Measurements from ENCODE around the gene NANOS3. TPM values are rescaled to one million over a fixed set of nuclear protein-coding genes. Genes with fewer than 3 reads are reported as not detected.
A peak's percentile ranks its signal among the peaks of the same experiment; 100 is the strongest.

Gene NANOS3
- total and polyA plus RNA-seq, 9 of the 15 experiments (the other 6 are each of a cell fraction or from before 2014, with no cell fraction given) = not detected

DNA sequence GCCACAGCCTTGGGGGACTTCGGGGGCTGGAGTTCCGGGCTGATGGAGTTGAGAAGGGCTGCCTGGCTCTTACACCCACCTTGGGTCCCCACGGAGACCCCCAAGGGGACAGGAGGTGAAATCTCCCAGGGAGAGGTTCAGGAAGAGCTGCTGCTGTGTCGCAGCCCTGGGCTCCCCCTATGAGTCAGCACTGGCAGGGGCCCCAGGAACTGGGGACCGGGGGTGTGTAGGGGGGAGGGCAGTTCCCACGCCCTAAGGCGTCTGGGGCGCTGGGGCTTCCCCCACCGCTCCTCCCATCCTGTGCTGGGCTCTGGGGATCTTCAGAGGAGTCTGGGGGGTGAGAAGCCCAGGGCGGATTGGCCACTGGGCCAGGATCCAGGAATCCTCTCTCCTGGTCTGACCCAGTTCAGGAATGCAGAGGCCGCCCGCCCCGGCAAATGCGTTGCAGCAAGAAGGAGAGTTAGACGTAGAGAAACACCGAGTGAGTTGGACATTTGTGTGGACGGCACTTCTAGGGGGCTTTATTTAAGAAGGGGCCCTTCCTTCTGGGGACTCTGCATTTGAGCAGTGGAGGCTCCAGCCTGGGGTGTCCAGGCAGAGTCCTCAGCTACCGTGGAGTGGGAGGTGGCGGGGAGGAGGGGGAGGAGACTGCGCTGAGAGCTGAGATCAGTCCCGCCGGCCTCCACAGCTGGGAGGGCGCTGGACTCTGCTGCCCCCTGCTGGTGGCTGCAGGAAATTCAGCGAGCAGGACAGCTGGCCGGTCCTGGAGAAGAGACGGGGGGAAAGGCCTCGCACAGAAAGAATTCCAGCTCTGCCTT lies 15.0 kb upstream of the NANOS3 start:
- intact Hi-C loops (cut with micrococcal nuclease) = loop anchor here (1.0 to 5.0 kb wide), 3 partner anchors 35 to 265 kb away; no protein-coding TSS in a partner anchor
- DNase-seq (ENCODE audit: extremely low read depth in 1 of 4, low spot score in 3 of 4) (peak; percentile 90 to 94 (median 92)), ATAC-seq (peak; percentile 96), FAIRE-seq (peak; percentile 96)
- H3K9me1 ChIP-seq (ENCODE audit: control insufficient read depth, insufficient read depth, low read length) = no peaks in the 10 kb centered on the region
- peak overlapping the region; percentile 70 to 90 for H3K9ac ChIP-seq (ENCODE audit: insufficient read depth in 1 of 2, low read depth in 2 of 2, low read length in 2 of 2)
- no peaks in the 10 kb centered on the region for H3K9me3 ChIP-seq (replicated peaks; ENCODE audit: control insufficient read depth, insufficient read depth, low read depth, low read length)
- H3K4me2 ChIP-seq (ENCODE audit: insufficient read depth, low read length) = peak overlapping the region; percentile 73
- H4K20me1 ChIP-seq (replicated peaks; ENCODE audit: control insufficient read depth, insufficient read depth, low read length) = peaks cover 5% of the 10 kb centered on the region; the same call in 1 of the 2 replicates
- in situ Hi-C loops (cut with MboI) = loop anchor here (5.0 kb wide), 2 partner anchors 75 to 255 kb away; no protein-coding TSS in a partner anchor
- peaks cover 6 to 26% of the 10 kb centered on the region in 2 experiments; a peak in 3 of 5 replicates for H3K4me1 ChIP-seq (replicated peaks in 1 of 2; ENCODE audit: control insufficient read depth in 2 of 2, insufficient read depth in 2 of 2, low read length in 2 of 2)
- H3K27ac ChIP-seq (ENCODE audit: extremely low read depth, low read depth, low read length) = peak overlapping the region; percentile 63
- no peaks in the 10 kb centered on the region for H3K79me2 ChIP-seq (ENCODE audit: control insufficient read depth, insufficient read depth, low read length)
- BruUV-seq (replicated peaks) = no TSS peak
- H3K36me3 ChIP-seq (ENCODE audit: control insufficient read depth, insufficient read depth, low read length) = no peaks in the 10 kb centered on the region
- CTCF ChIA-PET (ENCODE audit: low intra/inter-chr PET ratio) = interaction anchor here (0.7 to 1.9 kb wide), 4 partner anchors 75 to 1588 kb away, joined by 3 to 25 read pairs (median 7); partner anchors contain the start of gene WIZ
- WGBS (ENCODE audit: insufficient coverage, low coverage, missing lambda C conversion rate) = 3% methylated on average over 16 of the region's 27 CpGs
- peaks cover 11 to 19% of the 10 kb centered on the region in 2 experiments; a peak in 4 of 5 replicates for H3K27me3 ChIP-seq (ENCODE audit: control insufficient read depth in 2 of 2, insufficient read depth in 2 of 2, low read length in 2 of 2)
- POLR2A ChIA-PET = interaction anchor here (0.6 to 1.2 kb wide), 9 partner anchors 15 to 275 kb away, joined by 3 to 7 read pairs (median 3); partner anchors contain the start of genes ASF1B and ZSWIM4
- H3K4me3 ChIP-seq = peak overlapping the region; percentile 33
- peak overlapping the region; percentile 83 for H2AFZ ChIP-seq (ENCODE audit: low read depth, low read length)
- TF ChIP-seq POLR2G (IDR thresholded peaks at IDR 0.05; ENCODE audit: low read depth, low read length) (peak; percentile 65), U2AF2 (optimal IDR thresholded peaks at IDR 0.05; ENCODE audit: low read depth, low read length) (no peak), LEF1 (IDR thresholded peaks at IDR 0.05) (peak; percentile 69; the same call in 1 of the 2 replicates), JUN (IDR thresholded peaks at IDR 0.05; ENCODE audit: borderline replicate concordance, low read depth, low read length) (peak; percentile 84), JUN (CRISPR knock-in tag; IDR thresholded peaks at IDR 0.05; ENCODE audit: borderline replicate concordance) (no peak), STAG1 (CRISPR knock-in tag; IDR thresholded peaks at IDR 0.05; ENCODE audit: borderline replicate concordance) (peak; percentile 82; the same call in 1 of the 2 replicates), ERF (CRISPR knock-in tag; IDR thresholded peaks at IDR 0.05) (no peak; the same call in 1 of the 2 replicates), SIN3B (IDR thresholded peaks at IDR 0.05; ENCODE audit: low read depth) (no peak), RB1 (IDR thresholded peaks at IDR 0.05; ENCODE audit: low read depth) (peak; percentile 94), ZNF253 (CRISPR knock-in tag; conservative IDR thresholded peaks at IDR 0.05) (no peak), SREBF2 (CRISPR knock-in tag; IDR thresholded peaks at IDR 0.05) (no peak), COPS2 (conservative IDR thresholded peaks at IDR 0.05) (no peak), EGR1 (conservative IDR thresholded peaks at IDR 0.05) (peak; percentile 94), TAL1 (IDR thresholded peaks at IDR 0.05) (no peak)
- TF ChIP-seq, protein P1, sequence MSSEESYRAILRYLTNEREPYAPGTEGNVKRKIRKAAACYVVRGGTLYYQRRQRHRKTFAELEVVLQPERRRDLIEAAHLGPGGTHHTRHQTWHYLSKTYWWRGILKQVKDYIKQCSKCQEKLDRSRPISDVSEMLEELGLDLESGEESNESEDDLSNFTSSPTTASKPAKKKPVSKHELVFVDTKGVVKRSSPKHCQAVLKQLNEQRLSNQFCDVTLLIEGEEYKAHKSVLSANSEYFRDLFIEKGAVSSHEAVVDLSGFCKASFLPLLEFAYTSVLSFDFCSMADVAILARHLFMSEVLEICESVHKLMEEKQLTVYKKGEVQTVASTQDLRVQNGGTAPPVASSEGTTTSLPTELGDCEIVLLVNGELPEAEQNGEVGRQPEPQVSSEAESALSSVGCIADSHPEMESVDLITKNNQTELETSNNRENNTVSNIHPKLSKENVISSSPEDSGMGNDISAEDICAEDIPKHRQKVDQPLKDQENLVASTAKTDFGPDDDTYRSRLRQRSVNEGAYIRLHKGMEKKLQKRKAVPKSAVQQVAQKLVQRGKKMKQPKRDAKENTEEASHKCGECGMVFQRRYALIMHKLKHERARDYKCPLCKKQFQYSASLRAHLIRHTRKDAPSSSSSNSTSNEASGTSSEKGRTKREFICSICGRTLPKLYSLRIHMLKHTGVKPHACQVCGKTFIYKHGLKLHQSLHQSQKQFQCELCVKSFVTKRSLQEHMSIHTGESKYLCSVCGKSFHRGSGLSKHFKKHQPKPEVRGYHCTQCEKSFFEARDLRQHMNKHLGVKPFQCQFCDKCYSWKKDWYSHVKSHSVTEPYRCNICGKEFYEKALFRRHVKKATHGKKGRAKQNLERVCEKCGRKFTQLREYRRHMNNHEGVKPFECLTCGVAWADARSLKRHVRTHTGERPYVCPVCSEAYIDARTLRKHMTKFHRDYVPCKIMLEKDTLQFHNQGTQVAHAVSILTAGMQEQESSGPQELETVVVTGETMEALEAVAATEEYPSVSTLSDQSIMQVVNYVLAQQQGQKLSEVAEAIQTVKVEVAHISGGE (CRISPR knock-in tag; IDR thresholded peaks at IDR 0.05) = peak in 2 of 3 experiments; percentile 58 to 88; a peak in 3 of 6 replicates
- TF ChIP-seq, protein P2, sequence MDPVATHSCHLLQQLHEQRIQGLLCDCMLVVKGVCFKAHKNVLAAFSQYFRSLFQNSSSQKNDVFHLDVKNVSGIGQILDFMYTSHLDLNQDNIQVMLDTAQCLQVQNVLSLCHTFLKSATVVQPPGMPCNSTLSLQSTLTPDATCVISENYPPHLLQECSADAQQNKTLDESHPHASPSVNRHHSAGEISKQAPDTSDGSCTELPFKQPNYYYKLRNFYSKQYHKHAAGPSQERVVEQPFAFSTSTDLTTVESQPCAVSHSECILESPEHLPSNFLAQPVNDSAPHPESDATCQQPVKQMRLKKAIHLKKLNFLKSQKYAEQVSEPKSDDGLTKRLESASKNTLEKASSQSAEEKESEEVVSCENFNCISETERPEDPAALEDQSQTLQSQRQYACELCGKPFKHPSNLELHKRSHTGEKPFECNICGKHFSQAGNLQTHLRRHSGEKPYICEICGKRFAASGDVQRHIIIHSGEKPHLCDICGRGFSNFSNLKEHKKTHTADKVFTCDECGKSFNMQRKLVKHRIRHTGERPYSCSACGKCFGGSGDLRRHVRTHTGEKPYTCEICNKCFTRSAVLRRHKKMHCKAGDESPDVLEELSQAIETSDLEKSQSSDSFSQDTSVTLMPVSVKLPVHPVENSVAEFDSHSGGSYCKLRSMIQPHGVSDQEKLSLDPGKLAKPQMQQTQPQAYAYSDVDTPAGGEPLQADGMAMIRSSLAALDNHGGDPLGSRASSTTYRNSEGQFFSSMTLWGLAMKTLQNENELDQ (CRISPR knock-in tag; IDR thresholded peaks at IDR 0.05; ENCODE audit: borderline replicate concordance) = no peak
